HG02973 (cell line): ENCODE measurements around the gene PRDX4.
"Not testable (repeated sequence)": the region's sequence is repeated elsewhere in the genome, so short reads cannot be mapped to it uniquely, and the experiment has no call there.

Experiments
- ATAC-seq: cut with Tn5 transposase; IDR thresholded peaks from one replicate; pipeline ENCODE4 v1.9.1; 2021; ENCODE audit warnings: moderate library complexity; ENCODE audit not compliant: unreplicated experiment

PRDX4 gene

GRCh38 chrX:23670528-23670927, 3.2 kb downstream of the PRDX4 start:
- no peak for ATAC-seq

GRCh38 chrX:23673108-23673507, 5.8 kb downstream of the PRDX4 start:
- no peak for ATAC-seq

- not testable (repeated sequence) for ATAC-seq
Observed at GRCh38 chrX:23676486-23676885, 9.2 kb downstream of the PRDX4 start.

GRCh38 chrX:23692166-23692565, 24.9 kb downstream of the PRDX4 start:
- ATAC-seq = no peak

GRCh38 chrX:23694606-23695005, 27.3 kb downstream of the PRDX4 start:
- ATAC-seq = no peak

GRCh38 chrX:23699636-23700194, 32.4 kb downstream of the PRDX4 start:
- peak; percentile 65 for ATAC-seq

GRCh38 chrX:23704673-23705206, 37.4 kb downstream of the PRDX4 start:
- no peak for ATAC-seq

GRCh38 chrX:23705235-23705634, 37.9 kb downstream of the PRDX4 start:
- ATAC-seq = no peak

- no peak for ATAC-seq
Observed at GRCh38 chrX:23720117-23720677, 52.9 kb downstream of the PRDX4 start.

- ATAC-seq = no peak
Observed at GRCh38 chrX:23726191-23726590, 58.9 kb downstream of the PRDX4 start.

GRCh38 chrX:23727206-23727605, 59.9 kb downstream of the PRDX4 start:
- no peak for ATAC-seq

- no peak for ATAC-seq
Observed at GRCh38 chrX:23729214-23729613, 61.9 kb downstream of the PRDX4 start.

GRCh38 chrX:23731951-23732350, 64.7 kb downstream of the PRDX4 start:
- no peak for ATAC-seq

GRCh38 chrX:23732704-23733103, 65.4 kb downstream of the PRDX4 start:
- ATAC-seq = peak; percentile 84
